Rectal smooth muscle tissue (tissue), 1 donor: ENCODE results near the gene HPGD.

Source experiments
- H3K27ac ChIP-seq: one replicate; pipeline ENCODE4 v1.7.0; 2013; ENCODE audit warnings: low read depth, low read length, inconsistent platforms
- H3K27me3 ChIP-seq: one replicate; pipeline ENCODE4 v1.7.0; 2013; ENCODE audit warnings: low read length; ENCODE audit not compliant: control insufficient read depth, insufficient read depth
- H3K36me3 ChIP-seq: one replicate; pipeline ENCODE4 v1.7.0; 2013; ENCODE audit warnings: low read length; ENCODE audit not compliant: control insufficient read depth, insufficient read depth
- H3K4me1 ChIP-seq: one replicate; pipeline ENCODE4 v1.7.0; 2013; ENCODE audit warnings: low read length; ENCODE audit not compliant: control insufficient read depth, insufficient read depth
- H3K4me3 ChIP-seq: one replicate; pipeline ENCODE4 v1.7.0; 2013; ENCODE audit warnings: low read length
- H3K9ac ChIP-seq: one replicate; pipeline ENCODE4 v1.7.0; 2013; ENCODE audit warnings: low read length

The HPGD gene

GRCh38 chr4:174521800-174522182 is 497 bp downstream of the HPGD start:
- peak overlapping the region; percentile 81 for H3K9ac ChIP-seq
- no peaks in the 10 kb centered on the region for H3K27me3 ChIP-seq
- H3K4me3 ChIP-seq = peak overlapping the region; percentile 87
- H3K36me3 ChIP-seq = no peaks in the 10 kb centered on the region
- peak overlapping the region; percentile 72 for H3K27ac ChIP-seq
- H3K4me1 ChIP-seq = peaks cover 3% of the 10 kb centered on the region

- H3K4me1 ChIP-seq = peaks cover 3% of the 10 kb centered on the region
- H3K27me3 ChIP-seq = no peaks in the 10 kb centered on the region
- peaks cover 3% of the 10 kb centered on the region for H3K36me3 ChIP-seq
- H3K4me3 ChIP-seq = no peak overlapping the region
- H3K27ac ChIP-seq = no peak overlapping the region
- H3K9ac ChIP-seq = no peak overlapping the region
Observed at GRCh38 chr4:174520660-174521059, 1.6 kb downstream of the HPGD start.

- no peaks in the 10 kb centered on the region for H3K4me1 ChIP-seq
- no peak overlapping the region for H3K9ac ChIP-seq
- H3K27me3 ChIP-seq = no peaks in the 10 kb centered on the region
- H3K4me3 ChIP-seq = no peak overlapping the region
- peaks cover 3% of the 10 kb centered on the region for H3K36me3 ChIP-seq
- no peak overlapping the region for H3K27ac ChIP-seq
Observed at GRCh38 chr4:174517502-174518445, 4.5 kb downstream of the HPGD start.

GRCh38 chr4:174516794-174517193 is 5.5 kb downstream of the HPGD start:
- H3K9ac ChIP-seq = no peak overlapping the region
- no peak overlapping the region for H3K4me3 ChIP-seq
- H3K27ac ChIP-seq = no peak overlapping the region
- peaks cover 4% of the 10 kb centered on the region for H3K36me3 ChIP-seq
- H3K27me3 ChIP-seq = no peaks in the 10 kb centered on the region
- H3K4me1 ChIP-seq = no peaks in the 10 kb centered on the region

GRCh38 chr4:174516345-174516744 is 5.9 kb downstream of the HPGD start:
- Histone ChIP-seq H3K4me3 (no peak overlapping the region), H3K4me1 (no peaks in the 10 kb centered on the region), H3K27me3 (no peaks in the 10 kb centered on the region), H3K27ac (no peak overlapping the region), H3K9ac (no peak overlapping the region), H3K36me3 (peaks cover 5% of the 10 kb centered on the region)

GRCh38 chr4:174512745-174513144 is 9.5 kb downstream of the HPGD start:
- H3K4me1 ChIP-seq = no peaks in the 10 kb centered on the region
- no peaks in the 10 kb centered on the region for H3K27me3 ChIP-seq
- H3K27ac ChIP-seq = no peak overlapping the region

GRCh38 chr4:174505892-174506291 is 16.4 kb downstream of the HPGD start:
- H3K9ac ChIP-seq = no peak overlapping the region
- no peaks in the 10 kb centered on the region for H3K4me1 ChIP-seq
- H3K27ac ChIP-seq = no peak overlapping the region
- H3K36me3 ChIP-seq = peaks cover 6% of the 10 kb centered on the region
- H3K4me3 ChIP-seq = no peak overlapping the region
- H3K27me3 ChIP-seq = no peaks in the 10 kb centered on the region

More at GRCh38 chr4:174512745-174513144, 9.5 kb downstream of the HPGD start:
- Histone ChIP-seq H3K9ac (no peak overlapping the region), H3K4me3 (no peak overlapping the region), H3K36me3 (peaks cover 7% of the 10 kb centered on the region)

GRCh38 chr4:174505007-174505406 is 17.3 kb downstream of the HPGD start:
- H3K9ac ChIP-seq = no peak overlapping the region
- H3K4me1 ChIP-seq = no peaks in the 10 kb centered on the region
- no peak overlapping the region for H3K27ac ChIP-seq
- H3K27me3 ChIP-seq = no peaks in the 10 kb centered on the region
- H3K36me3 ChIP-seq = peaks cover 6% of the 10 kb centered on the region
- H3K4me3 ChIP-seq = no peak overlapping the region

- Histone ChIP-seq H3K36me3 (peaks cover 6% of the 10 kb centered on the region), H3K27ac (no peak overlapping the region), H3K27me3 (no peaks in the 10 kb centered on the region), H3K4me1 (no peaks in the 10 kb centered on the region), H3K9ac (no peak overlapping the region), H3K4me3 (no peak overlapping the region)
Observed at GRCh38 chr4:174503079-174503715, 19.1 kb downstream of the HPGD start.

GRCh38 chr4:174496631-174497432 is 25.5 kb downstream of the HPGD start:
- no peak overlapping the region for H3K9ac ChIP-seq
- peaks cover 6% of the 10 kb centered on the region for H3K4me1 ChIP-seq

GRCh38 chr4:174495626-174496025 is 26.7 kb downstream of the HPGD start:
- Histone ChIP-seq H3K9ac (no peak overlapping the region), H3K4me3 (no peak overlapping the region), H3K4me1 (peaks cover 6% of the 10 kb centered on the region), H3K27me3 (no peaks in the 10 kb centered on the region), H3K27ac (no peak overlapping the region), H3K36me3 (no peaks in the 10 kb centered on the region)

More at GRCh38 chr4:174496631-174497432, 25.5 kb downstream of the HPGD start:
- Histone ChIP-seq H3K36me3 (no peaks in the 10 kb centered on the region), H3K4me3 (no peak overlapping the region), H3K27ac (no peak overlapping the region), H3K27me3 (no peaks in the 10 kb centered on the region)

GRCh38 chr4:174494726-174495125 is 27.6 kb downstream of the HPGD start:
- H3K27ac ChIP-seq = no peak overlapping the region
- H3K27me3 ChIP-seq = no peaks in the 10 kb centered on the region
- peaks cover 6% of the 10 kb centered on the region for H3K4me1 ChIP-seq
- no peak overlapping the region for H3K9ac ChIP-seq
- no peaks in the 10 kb centered on the region for H3K36me3 ChIP-seq
- H3K4me3 ChIP-seq = no peak overlapping the region
